K562 (cell line): ENCODE data around the gene PPM1N. TPM values are rescaled to one million over a fixed set of nuclear protein-coding genes. Genes with fewer than 3 reads are reported as not detected.
A peak's percentile ranks its signal among the peaks of the same experiment; 100 is the strongest.

ENCODE experiments used
- ATF6 ChIP-seq: sonication (generic); formaldehyde crosslinking; IDR thresholded peaks from 2 replicates; pipeline ENCODE4 v1.4.0; 2020; ENCODE audit warnings: mild to moderate bottlenecking, missing genetic modification reagents
- POLR2B ChIP-seq: fragments of 450-650 bp; IDR thresholded peaks from 2 replicates; pipeline ENCODE4 v1.6.1; 2018; ENCODE audit warnings: low read depth; ENCODE audit not compliant: partially characterized antibody
- POU5F1 ChIP-seq: fragments of 150-350 bp; IDR thresholded peaks from 2 replicates; pipeline ENCODE4 v1.6.1; 2014; ENCODE audit warnings: borderline replicate concordance, low read length, low read depth, mild to moderate bottlenecking; ENCODE audit not compliant: partially characterized antibody
- ZNF740 ChIP-seq, 3 experiments: fragments of 200-800 bp in 1 of 3; sonication (Bioruptor generic) in 1 of 3; sonication (generic) in 1 of 3; formaldehyde crosslinking in 1 of 3; IDR thresholded peaks; 2 replicates each; pipeline versions ENCODE4 v1.6.1 to v1.8.0; 2016 to 2022; ENCODE audit warnings: mild to moderate bottlenecking in 2 of 3, missing compliant biosample characterization in 2 of 3, missing genetic modification characterization in 2 of 3, missing genetic modification reagents in 1 of 3
- polyA plus RNA-seq, 8 experiments: library from polyadenylated mRNA; depleted of rRNA in 4 of 8; stranded (reverse) in 5 of 8; unstranded in 3 of 8; fragments of >200 nt; fragmentation: Nextera tagmentation in 2 of 8; fragmentation: Illumina TruSeq in 1 of 8; extraction: Ambion mirVana in 2 of 8; extraction: Trizol in 1 of 8; gene quantifications; 2 replicates each; pipeline versions ENCODE4 v1.2.1 to v1.2.3, GENCODE V29; 2011 to 2014; ENCODE audit warnings: inconsistent platforms in 1 of 8, missing spikeins in 1 of 8
- total RNA-seq, 7 experiments: library from RNA; depleted of rRNA in 6 of 7; stranded (reverse); fragments of >200 nt in 6 of 7; fragmentation: Illumina TruSeq in 2 of 7; extraction: Trizol in 2 of 7; gene quantifications; 2 replicates each; pipeline versions ENCODE4 v1.2.1 to v1.2.3, GENCODE V29; 2011 to 2021; ENCODE audit warnings: low replicate concordance in 1 of 7
- TF ChIP-seq, protein P1 (sequence below), 2 experiments: fragments of 450-650 bp in 1 of 2; sonication (generic) in 1 of 2; formaldehyde crosslinking in 1 of 2; IDR thresholded peaks in 1 of 2; conservative IDR thresholded peaks in 1 of 2; 2 replicates each; pipeline versions ENCODE4 v1.6.1 to v1.8.1; 2016 to 2023; ENCODE audit warnings: mild to moderate bottlenecking in 2 of 2, moderate library complexity in 2 of 2, inconsistent platforms in 1 of 2, missing genetic modification reagents in 1 of 2

Gene PPM1N
- total and polyA plus RNA-seq, 9 of the 15 experiments (the other 6 are each of a cell fraction or from before 2014, with no cell fraction given) = 4.5 to 15.6 (median 8.7) TPM

GRCh38 chr19:45496349-45496953 is 1.8 kb upstream of the PPM1N start (continued):
- TF ChIP-seq POU5F1 (no peak), ZNF740 (CRISPR knock-in tag; IDR thresholded peaks at IDR 0.05) (peak; percentile 74), ZNF740 (tag; IDR thresholded peaks at IDR 0.05) (no peak), ATF6 (CRISPR knock-in tag) (peak; percentile 78; the same call in 1 of the 2 replicates), POLR2B (no peak)
- TF ChIP-seq, protein P1, sequence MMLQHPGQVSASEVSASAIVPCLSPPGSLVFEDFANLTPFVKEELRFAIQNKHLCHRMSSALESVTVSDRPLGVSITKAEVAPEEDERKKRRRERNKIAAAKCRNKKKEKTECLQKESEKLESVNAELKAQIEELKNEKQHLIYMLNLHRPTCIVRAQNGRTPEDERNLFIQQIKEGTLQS (IDR thresholded peaks at IDR 0.05) = no peak
- TF ChIP-seq, protein P1 (CRISPR knock-in tag; conservative IDR thresholded peaks at IDR 0.05) = no peak
